ENCODE results near the gene AIG1. TPM values are rescaled to one million over a fixed set of nuclear protein-coding genes. Genes with fewer than 3 reads are reported as not detected.
"Not testable (repeated sequence)": the region's sequence is repeated elsewhere in the genome, so short reads cannot be mapped to it uniquely, and the experiment has no call there.

Gene AIG1
- total RNA-seq, 1 donor from 2014 or later = 91.5 TPM

DNA sequence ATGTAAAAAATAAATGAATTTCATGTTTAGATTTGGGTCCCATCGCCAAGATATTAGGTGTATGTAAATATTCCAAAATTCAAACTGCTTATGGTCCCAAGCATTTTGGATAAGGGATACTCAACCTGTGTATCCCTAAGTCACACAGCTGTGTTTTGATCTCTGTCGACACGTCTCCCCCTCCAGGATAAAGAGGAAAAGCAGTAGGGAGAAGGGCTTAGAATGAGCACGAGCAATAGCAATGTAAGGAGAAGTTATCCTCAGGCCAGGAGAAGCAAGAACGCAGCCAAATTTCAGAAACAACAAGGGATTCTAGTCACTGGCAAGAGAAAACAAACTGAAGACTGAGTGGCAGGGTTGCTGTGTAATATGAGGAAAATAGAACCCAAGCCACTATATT lies 181.2 kb downstream of the AIG1 start:
- intact Hi-C loops (cut with micrococcal nuclease) = no loop called here
- ATAC-seq (no peak), DNase-seq (no peak)

DNA sequence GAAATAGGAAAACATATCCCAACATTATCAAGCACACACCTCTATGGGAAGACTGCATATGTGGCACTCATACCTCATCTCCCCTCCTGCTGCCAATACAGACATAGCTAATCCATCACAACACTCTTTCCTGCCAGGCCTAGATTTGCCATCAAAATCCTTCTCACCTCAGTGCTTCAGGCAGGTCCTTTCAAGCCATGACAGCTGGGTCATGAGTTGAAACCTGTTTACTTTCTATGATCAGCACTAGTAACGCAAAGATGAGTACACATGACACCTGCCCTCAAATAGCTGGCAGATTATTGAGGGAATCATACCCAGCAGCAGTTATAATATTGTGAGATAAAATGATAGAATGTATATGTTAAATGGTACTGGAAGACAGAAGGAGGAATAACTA lies 183.1 kb downstream of the AIG1 start:
- DNase-seq (no peak), ATAC-seq (no peak)
- intact Hi-C loops (cut with micrococcal nuclease) = no loop called here

DNA sequence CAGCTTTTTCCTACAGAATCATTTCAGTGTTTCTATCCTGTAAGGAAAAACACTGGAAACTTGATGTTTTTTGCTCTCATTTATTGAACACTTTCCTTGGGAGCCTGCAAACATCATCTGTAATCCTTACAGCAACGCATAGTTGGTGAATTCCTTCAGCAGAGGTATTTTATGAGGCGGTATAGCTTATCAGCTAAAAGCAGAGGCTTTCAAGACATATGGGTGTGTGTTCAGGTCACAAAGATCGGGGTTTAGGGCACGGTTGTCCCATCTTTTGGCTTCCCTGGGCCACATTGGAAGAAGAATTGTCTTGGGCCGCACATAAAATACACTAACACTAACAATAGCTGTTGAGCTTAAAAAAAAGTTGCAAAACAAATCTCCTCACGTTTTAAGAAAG lies 185.0 kb downstream of the AIG1 start:
- ATAC-seq = no peak
- intact Hi-C loops (cut with micrococcal nuclease) = no loop called here
- DNase-seq = no peak

DNA sequence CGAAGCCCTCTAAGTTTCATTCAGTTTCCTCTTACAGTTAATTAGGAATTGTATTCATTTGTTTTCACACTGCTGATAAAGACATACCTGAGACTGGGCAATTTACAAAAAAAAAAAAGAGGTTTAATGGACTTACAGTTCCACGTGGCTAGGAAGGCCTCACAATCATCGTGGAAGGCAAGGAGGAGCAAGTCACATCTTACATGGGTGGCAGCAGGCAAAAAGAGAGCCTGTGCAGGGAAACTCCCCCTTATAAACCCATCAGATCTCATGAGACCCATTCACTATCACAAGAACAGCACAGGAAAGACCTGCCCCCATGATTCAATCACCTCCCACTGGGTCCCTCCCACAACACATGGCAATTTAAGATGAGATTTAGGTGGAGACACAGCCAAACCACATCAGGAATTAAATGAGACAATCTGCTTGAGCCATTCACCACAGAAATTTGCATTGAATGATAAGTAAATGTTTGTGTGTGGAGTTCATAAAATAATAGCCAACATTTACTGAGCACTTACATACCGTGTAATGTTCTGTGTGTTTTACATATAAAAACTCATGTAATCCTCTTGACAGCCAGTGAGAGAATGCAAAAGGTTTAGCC lies 185.6 kb downstream of the AIG1 start:
- intact Hi-C loops (cut with micrococcal nuclease); DNase-seq; ATAC-seq: not testable (repeated sequence)

DNA sequence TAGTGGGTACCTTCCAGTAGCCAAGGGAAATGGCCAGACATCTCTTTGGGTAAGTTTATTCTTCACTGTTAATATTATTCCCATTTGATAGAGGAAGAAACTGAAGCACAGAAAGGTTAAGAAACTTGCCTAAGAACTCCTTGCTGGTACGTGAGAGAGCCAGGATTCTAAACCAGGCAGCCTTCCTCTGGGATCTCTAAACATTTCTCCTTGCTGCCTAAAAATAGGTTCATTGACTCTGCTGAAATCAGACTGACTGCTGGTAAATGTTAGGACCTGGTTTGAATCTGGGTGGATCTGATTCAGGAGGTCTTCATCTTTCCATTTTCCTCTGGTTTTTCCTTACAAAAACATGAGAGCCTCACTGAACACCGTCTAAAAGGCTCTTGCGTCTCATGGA lies 186.9 kb downstream of the AIG1 start:
- intact Hi-C loops (cut with micrococcal nuclease) = no loop called here
- DNase-seq (no peak), ATAC-seq (peak; percentile 50)

DNA sequence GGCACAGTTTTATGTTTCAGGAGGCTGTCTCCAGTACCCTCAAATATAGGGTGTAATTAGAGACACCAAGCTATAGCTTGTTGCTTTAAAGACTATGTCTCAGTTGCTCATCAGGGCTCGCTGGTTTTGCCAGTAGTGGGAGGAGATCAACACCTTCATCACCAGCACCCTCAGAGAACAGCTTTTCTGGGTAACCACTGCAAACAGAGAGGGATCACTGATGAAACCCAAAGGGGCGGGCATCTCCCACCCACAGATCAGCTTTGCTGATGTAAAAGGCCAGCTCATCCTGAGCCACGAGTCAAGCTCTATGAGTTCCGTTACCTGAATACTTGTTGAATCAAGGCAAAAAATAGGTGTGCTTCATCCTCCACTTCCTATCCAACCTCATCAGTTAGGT lies 187.7 kb downstream of the AIG1 start:
- no peak for DNase-seq
- intact Hi-C loops (cut with micrococcal nuclease) = no loop called here
- no peak for ATAC-seq

DNA sequence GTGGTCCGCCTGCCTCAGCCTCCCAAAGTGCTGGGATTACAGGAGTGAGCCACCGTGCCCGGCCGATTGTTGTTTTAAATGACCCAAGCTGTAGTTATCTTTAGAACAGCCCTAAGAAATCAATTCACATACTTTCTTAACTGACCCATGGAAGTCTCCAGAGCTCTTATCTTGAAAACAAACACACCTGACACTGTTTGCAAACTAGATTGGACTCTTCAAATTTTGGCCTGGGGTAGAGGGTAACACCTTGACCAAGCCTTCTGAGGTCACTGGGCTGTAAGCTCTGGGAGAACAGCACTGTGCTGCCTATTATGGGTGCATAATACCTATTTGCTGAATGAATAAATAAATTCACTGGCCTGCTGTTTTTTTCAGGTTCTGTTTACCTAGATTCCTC lies 190.6 kb downstream of the AIG1 start:
- ATAC-seq (no peak), DNase-seq (no peak)
- intact Hi-C loops (cut with micrococcal nuclease) = no loop called here

DNA sequence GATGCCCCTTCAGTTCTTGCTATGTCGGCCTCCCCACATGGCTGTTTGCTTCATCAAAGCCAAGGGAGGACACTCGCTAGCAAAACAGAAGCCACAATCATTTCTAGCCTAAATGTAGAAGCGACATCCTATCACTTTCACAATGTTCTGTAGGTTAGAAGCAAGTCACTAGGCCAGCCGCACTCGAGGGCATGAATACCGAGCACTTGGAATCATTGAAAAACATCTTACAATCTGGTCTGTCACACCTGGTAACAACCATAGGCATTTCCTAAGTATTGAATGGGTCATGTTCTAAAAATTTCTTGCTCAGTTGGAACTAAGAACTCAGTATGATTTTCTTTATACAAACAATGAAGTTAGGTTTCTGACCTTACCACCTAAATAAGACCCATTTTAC lies 192.3 kb downstream of the AIG1 start:
- intact Hi-C loops (cut with micrococcal nuclease) = no loop called here
- ATAC-seq (no peak), DNase-seq (no peak)

DNA sequence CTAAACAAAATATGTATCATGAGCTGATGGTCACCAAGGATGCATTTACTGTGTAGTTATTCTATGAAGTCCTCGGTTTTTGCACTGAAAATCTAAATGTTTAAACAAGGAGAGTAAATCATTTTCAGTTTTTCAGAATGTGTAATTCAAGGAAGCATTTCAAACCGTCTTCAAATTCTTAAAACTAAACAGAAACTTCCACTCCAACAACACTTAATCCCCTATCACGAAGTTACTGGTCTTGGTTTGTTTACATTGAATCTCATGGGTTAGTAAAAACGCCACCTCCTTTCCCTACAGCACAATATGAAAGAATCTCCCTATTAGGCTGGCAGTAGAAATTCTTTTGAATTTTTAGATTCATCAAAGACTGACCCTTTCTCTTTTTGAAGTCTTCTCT lies 192.9 kb downstream of the AIG1 start:
- ATAC-seq = no peak
- DNase-seq = no peak
- intact Hi-C loops (cut with micrococcal nuclease) = no loop called here

DNA sequence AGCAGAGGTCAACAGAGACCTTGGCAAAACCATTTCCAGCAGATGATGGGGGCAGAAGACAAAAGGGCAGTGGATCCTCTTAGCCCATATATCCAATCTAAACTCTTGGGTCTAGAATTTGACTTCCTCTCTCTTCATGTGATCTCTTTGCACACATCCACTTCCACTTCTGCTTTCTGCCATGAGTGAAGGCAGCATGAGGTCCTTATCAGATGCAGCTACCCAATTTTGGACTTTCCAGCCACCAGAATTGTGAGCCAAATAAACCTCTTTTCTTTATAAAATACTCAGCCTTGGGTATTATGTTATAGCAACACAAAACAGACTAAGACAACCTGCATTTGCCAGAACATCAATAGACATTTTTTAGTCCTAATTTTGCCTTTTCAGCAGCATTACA lies 198.3 kb downstream of the AIG1 start:
- intact Hi-C loops (cut with micrococcal nuclease) = no loop called here
- no peak for DNase-seq
- ATAC-seq = no peak

DNA sequence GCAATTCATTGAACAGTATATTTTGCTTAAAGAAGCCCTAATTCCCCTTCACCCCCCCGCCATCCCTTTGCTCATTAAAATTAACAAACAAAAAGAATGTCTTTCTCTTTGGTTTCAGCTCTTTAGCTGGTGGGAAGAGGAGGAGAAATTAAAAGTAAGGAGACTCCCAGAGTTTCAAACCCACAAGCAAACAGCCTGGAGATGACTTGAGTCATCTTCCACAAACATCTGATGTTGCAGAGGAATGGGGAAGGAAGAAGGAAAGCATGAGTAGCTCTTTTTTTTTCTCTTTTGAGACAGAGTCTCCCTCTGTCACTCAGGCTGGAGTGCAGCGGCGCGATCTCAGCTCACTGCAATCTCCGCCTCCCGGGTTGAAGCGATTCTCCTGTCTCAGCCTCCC lies 200.2 kb downstream of the AIG1 start:
- intact Hi-C loops (cut with micrococcal nuclease) = no loop called here
- DNase-seq (no peak), ATAC-seq (no peak)

DNA sequence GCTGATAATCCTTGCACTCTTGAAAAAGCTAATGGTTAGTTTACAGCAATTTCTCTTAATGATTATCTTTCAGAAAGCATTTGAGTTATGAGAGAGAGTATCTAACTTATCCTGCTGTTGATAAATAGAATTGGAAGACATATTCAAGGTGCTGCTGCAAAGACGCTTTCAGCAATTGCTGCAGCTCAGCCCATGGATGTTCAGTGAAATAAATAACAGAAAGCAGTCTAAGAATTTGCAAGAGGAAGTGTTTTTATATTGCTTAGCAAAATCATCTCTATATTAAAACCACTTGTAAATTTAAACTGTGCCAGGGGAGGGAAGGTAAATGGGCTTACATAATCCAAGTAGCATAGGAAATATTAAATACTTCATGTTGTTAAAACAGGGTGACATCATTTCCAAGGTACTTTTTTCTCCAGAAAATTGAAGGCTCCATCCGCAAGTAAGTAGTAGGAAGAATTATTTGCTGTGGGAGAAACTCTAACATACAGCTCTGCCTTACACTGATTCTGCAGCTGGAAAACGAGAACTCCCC lies 201.3 kb downstream of the AIG1 start:
- ATAC-seq (no peak), DNase-seq (no peak)
- intact Hi-C loops (cut with micrococcal nuclease) = no loop called here

DNA sequence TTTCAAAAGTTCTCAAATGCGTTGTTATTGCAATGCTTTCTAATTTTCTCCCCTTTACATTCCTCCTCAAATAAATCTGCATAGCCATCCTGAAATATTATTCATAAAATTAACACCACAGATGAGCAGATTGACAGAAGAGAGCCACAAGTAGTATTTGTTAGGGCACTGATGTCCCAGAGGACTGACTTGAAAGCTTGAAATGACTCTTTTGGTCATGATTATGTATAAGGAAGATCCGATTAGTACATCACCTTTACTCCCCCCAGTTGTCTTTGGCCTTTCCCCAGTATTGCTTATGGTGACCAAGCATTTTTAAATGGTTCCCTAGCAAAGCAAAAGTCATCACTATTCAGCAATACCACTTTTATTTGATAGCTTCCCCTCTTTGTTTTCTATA lies 202.2 kb downstream of the AIG1 start:
- ATAC-seq = no peak
- intact Hi-C loops (cut with micrococcal nuclease) = no loop called here
- no peak for DNase-seq

DNA sequence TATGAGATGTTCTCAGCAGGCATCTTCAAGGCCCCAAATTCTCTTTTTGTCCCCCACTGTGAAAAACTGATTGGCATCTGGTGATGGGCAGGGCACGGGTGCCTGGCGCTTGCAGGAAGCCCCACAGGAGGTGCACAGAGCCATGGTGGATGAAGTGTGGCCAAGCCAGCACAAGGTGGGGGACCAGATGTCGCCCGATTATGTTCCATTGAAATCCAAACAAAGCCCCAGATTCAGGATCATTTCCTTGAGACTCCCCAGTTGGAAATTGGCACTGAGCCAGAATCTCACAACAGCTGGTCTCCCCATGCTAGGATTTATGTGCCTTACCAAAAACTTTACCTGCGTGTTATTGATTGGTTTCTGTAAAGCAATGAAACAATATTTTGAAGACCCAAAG lies 203.7 kb downstream of the AIG1 start:
- ATAC-seq (no peak), DNase-seq (no peak)
- intact Hi-C loops (cut with micrococcal nuclease) = no loop called here

DNA sequence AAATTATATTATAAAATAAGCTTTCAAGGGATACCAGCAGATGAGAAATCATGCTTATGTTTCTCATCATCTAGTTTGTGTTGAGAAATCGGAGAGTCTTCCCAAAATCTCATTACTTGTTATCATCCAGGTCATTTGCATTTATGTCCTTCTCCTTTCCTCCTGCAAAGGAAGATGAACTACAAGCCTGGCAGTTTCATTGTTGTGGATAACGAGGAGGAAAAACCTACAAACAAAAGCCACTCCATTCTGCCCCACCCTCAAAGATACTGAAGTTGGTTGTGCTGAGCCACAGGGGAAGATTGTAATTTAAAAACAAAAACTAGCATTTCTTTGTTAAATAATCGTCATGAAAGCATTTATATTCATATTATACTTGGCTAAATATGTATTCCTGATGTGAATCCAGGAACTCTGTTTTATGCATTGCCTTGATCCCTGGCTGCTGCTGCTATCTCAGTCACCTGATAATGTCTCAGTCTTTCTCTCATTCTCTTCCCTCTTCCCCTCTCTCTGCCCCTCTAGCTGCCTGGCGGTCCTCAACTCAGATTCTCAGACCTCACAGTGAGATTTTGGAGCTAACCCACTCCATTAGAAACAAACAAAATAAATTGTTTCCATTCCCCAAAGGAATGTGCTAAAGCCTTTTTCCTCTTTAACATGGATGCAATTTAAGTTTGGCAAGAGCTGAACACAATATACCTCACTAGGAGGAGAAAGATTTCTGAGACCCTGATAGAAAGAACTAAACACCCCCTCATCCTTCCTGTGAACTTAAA lies 204.5 kb downstream of the AIG1 start:
- no peak for DNase-seq
- intact Hi-C loops (cut with micrococcal nuclease) = no loop called here
- no peak for ATAC-seq

DNA sequence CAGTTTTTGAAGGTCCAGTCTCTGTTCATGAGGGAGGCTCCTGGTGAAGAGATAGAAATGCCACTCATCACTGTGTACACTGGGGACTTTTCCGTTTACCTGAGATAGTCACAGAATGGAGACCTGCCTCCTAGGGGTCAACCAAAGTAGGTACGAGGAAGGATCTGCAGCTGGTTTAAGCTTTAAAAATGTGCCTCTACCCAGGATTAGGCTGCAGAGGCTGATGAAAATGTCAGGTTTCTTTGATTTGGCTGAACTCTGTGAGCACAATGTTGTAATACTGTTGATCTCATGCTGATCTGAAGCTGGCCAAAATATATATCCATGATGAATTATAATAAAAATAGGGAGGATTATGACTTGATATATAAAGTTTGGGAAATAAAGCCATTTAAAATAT lies 207.1 kb downstream of the AIG1 start:
- no peak for ATAC-seq

DNA sequence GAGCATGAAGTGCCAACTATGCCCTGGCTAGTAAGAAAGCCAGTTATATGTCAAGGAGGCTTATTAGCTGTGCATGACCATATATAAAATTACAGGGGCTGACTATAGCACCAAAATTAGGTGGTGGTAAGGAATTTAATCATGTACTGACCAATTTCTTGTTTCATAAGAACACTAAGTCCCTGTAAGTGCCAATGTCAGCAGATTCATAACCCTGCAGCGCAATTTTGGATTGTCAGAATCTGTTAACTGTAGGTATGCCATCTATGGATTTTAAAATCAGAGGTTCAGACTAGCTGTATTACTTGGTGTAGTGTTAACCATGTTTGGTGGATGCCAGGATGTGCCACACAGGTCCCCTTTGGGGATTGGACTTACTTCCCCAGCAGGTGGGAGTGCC lies 207.8 kb downstream of the AIG1 start:
- ATAC-seq (no peak), DNase-seq (no peak)
- intact Hi-C loops (cut with micrococcal nuclease) = no loop called here

More for the DNA sequence above, 207.1 kb downstream of the AIG1 start:
- intact Hi-C loops (cut with micrococcal nuclease) = no loop called here
- DNase-seq = no peak

DNA sequence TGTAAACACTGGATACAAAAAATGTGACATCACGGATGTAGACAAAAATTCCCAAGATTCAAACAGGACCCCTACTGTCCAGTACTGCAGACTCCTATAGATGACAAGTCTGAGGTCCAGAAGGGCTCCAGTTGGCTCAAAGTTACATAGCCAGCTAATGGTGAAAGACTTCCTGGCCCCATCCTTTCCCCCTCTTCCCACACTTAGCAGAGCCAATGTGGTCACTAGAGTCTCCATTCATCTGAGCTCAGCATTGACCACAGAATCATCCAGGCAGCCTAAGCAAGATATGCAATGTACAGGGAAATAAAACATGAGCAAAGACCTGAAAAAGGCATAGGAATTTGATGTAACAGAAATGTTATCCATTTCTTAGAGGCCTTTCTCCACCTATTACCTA lies 209.3 kb downstream of the AIG1 start:
- DNase-seq (no peak), ATAC-seq (no peak)
- intact Hi-C loops (cut with micrococcal nuclease) = no loop called here

DNA sequence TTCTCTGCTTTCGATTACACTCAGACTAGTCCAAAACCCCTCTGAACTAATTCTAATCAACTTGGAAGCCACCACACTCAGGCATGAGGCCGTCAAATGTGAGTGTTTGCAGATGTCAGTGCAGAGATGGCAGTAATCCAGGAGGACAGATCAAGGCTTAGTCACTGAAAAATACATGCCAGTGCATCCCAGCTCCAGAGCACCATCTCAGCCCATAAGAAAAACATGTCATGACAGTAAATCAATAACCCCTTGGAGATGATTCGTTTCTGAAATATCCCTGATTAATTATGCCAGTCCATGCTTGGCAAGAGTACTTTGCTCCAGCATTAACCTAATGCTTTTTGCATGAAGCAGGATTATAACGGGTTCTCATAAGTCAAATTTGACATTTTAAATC lies 210.3 kb downstream of the AIG1 start:
- ATAC-seq (peak; percentile 91), DNase-seq (no peak)
- intact Hi-C loops (cut with micrococcal nuclease) = no loop called here

DNA sequence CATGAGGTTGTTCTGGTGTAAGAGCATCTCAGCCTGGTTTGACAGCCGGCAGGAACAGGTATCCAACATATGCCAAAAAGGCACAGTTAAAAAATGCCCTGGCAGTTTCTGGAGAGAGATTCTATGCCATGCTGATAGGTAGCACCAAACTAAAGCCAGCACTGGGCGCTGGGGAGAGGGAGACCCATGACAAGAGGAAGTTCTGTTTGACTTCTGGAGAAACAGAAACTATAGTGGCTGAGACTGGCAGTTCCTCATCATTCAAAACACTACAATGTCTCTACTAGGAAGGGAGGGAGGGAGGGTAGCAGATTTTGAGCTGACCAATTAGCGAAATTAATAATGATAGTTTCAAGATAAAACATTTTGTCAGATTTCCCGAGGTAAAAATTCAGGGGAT lies 215.7 kb downstream of the AIG1 start:
- intact Hi-C loops (cut with micrococcal nuclease) = no loop called here
- ATAC-seq = no peak
- DNase-seq = no peak

DNA sequence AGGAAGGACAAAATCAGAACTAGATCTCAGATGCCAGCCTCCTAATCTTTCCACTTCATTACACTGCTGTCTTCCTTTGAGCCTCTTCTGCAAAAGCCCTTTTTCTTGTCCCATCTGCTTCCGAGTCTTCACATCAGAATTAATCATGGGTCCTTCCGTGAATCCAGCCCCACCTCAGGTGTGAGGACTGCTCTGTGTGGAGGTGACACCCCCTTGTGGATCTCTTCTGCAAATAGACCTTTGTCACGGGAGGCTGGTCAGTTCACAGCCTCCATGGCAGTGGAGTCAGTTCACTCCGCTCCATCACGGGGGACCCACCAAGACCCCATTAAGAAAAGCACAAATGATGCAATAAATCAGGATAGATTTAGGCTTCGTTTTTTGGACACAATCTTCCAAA lies 218.7 kb downstream of the AIG1 start:
- ATAC-seq (peak; percentile 75), DNase-seq (no peak)
- intact Hi-C loops (cut with micrococcal nuclease) = no loop called here

All from left ventricle myocardium superior (tissue), 1 donor.